Central memory CD4-positive, alpha-beta T cell (primary cell): ENCODE measurements around the gene XKR7.

Source experiments
- DNase-seq: peaks from one replicate; pipeline ENCODE4 v3.0.0; 2022

The XKR7 gene

DNA sequence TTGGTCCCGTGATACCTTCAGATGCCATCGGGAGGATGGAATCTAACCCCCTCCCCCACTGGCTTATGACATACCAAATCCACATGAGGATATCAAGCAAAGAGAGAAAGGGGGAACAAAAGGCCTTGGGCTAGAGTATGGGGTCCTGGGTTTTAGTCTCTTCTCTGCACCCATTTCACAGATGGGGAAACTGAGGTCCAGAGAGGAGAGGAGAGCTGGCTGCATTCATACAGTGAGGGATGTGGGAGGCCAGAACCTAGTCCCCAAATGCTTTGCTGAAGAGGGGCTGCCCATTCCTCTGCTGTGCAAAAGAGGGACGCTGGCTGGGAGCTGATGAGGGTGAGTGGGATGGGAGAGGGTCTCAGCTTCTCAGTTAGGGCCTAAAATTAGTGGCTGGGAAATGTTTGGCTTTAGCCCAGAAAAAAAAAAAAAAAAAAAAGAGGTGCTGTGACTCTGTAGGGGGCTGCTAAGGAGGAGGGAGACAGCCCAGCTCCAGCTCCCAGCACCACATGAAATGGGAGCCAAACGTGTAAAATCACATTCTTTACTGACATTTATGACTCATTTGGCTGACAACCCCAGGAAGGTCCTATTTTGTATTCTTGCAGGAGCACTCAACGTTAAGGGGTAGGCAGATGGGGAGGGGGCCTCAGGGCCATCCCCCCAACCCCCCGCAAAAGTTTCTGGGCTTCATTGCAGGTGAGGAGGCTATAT lies 11.9 kb downstream of the XKR7 start:
- no peak for DNase-seq

DNA sequence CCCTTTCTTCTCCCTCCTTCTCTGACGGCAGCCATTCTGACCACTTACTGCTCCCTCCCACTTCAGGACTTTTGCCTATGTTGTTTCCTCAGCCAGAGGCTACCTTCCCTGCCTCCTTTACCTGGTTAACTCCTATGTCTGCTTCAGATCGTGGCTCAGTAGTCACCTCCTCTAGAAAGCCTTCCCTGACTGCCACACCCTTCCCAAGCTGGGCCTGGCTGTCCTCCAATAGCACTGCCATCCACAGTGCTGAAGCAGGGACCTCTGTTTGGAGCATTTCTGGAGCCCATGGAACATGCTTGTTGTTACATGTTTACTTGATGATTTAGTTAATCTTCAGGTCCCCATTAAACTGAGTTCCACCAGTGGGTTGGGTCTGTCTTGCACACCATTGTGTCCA lies 13.8 kb downstream of the XKR7 start:
- no peak for DNase-seq

DNA sequence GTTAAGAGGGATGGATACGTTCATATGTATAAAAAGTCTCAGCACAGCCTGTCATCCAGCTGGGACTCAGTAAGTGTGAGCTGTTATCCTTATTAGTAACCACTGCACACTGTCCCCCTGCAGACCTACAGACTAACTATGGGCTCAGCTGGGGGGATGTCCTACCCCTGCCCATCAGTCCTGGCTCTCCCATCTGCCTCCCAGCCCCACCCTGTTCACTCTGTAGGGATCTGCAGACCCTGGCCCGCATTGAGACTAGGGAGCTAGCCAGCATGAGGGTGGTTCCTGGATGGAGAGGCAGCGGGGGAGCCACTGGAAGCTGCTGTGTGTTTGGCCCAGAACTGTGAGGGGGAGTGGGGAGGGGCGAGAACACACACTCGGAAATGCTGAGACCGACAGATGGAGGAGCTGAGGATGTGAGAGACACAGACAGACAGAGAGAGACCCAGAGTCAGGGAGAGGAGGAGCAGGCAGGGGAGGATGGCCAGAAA lies 17.1 kb downstream of the XKR7 start:
- no peak for DNase-seq

DNA sequence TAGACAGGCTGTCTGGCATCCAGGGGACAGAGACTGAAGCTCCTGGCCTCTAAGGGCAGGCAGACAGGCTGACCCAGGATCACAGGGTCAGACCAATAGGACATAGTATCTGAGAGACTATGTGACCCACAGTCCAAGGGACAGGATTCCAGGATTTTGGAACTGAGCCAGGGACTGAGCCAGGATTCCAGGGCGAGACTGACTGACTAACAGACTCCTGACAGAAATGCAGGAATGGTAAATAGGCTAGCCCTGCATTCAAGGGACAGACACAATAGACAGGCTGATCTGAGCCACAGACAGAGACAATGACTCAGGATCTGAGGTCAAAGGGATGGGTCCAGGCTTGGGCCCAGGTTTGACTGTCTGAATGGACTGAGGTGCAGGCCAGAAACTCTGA lies 19.8 kb downstream of the XKR7 start:
- DNase-seq: no peak

DNA sequence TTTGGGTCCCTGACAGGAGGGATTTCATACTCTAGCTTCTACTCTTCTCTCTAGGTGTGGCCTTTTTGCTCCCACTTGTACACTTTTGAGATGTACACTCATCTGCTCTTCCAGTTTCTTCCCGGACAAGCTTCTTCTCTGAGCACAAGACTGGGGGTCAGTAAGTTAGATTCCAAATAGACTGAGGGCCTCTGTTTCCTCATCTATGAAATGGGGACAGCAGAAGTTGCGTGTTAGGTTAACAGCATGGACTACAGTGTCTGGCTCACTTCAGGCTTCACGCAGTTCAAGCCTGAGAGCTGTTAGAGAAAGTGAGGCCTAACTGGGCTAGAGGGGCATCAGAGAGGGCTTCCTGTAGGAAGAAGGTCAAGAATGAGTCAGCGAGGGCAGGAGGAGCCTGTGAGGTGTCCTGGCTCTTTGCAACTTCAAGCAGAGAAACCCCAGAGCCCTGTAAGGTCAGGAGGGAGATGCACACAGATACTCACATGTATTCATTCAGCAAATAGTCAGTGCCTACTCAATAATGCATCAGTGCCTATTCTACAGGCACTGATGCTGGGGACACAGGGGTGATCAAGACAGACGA lies 20.6 kb downstream of the XKR7 start:
- no peak for DNase-seq

DNA sequence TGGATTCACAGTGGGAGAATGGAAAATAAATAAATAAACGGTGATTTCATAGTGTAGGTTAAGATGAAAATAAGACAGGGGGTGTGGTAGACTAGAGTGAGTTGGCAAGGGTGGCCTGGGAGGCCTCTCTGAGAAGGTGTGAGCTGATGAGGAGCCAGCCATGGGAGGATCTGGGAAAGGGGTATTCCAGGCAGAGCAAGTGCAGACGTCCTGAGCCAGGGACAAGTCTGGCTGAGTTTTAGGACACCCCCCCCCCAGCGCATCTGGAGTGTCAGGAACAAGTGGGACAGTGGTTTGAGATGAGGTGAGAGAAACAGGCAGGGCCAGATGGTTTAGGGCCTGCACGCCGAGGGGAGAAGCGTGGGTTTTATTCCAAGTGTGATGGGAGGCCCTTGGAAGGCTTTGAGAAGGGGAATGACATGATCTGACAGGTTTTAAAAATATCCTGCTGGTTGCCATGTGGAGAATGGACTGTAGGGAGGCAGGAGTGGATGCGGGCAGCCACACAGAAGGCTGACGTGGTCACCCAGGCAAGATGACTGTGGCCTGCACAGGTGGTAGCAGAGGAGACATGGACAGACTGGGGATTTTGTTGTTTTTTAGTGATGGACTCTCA lies 21.2 kb downstream of the XKR7 start:
- no peak for DNase-seq

DNA sequence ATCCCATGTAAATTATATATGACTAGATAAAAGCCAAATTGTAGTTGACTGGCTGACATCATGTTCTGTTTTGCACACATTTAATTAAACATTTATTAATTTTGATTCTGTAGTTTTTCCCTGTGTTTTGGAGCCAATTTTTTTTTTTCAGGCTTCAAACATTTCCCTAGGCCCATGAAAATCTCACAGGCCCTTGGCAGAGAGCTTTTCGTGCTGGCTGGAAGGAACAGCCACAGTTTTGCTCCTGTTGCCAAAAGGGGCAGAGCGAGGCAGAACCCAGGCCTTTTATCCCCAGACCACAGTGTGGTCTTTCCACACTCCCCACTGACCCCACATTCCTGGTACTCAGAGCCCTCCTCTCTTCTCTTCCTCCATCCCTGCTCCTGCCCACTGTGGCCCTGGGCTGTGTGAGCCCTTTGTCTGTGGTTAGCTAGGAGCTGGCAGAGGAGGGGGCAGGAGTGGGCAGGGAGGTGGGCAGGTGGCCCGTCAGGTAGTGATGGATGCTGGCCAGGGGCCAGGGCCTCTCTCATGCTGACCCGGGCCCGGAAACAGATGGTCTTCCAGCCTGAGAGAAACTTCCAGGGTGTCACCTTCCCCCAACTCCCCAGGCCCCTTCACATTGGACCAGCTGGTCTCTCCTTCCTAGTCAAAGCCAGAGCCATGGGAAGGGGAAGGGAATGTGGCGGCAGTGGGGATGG lies 22.8 kb downstream of the XKR7 start:
- no peak for DNase-seq

DNA sequence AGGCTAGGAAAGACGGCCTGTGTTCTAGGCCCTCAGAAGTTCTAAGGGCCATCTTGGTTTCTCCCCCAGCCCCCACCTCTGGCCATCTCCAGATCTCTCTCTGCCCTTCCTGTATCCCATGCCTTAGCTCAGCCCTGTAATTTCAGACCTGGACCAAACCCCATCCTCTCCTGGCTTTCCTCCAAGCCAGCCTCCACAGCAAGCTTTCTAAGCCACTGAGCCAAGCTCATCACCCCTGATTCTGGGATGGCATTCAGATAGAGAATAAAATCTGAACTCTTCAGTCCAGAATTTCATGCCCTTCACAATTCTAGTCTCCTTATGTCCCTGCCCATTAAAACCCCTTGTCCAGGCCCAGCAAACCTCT lies 23.4 kb downstream of the XKR7 start:
- no peak for DNase-seq

DNA sequence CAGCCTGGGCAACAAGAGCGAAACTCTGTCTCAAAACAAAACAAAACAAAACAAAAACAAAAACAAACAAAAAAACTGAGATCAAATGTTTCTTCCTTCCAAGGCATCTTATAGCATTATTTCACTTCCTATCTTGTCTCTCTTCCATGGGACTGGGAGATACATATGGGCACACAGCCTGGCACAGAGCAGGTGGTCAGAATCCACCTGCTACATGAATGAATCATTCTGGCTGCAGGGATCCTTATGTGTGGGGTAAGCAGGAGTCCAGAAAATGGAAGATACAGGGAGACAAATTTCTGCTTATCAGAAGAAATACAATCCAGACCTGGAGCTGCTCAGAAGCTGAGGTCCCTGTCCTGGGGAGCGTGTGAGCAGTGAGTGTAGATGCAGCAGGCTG lies 24.1 kb downstream of the XKR7 start:
- DNase-seq: no peak

DNA sequence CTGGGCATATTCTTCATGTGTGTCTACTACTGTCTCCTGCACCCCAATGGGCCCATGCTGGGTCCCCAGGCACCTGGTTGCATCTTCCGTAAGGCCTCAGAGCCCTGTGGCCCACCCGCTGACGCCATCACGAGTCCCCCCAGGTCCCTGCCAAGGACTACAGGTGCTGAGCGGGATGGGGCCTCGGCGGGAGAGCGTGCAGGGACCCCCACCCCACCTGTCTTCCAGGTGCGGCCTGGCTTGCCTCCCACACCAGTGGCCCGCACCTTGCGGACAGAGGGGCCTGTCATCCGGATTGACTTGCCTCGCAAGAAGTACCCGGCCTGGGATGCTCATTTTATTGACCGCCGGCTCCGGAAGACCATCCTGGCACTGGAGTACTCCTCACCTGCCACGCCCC lies 29.0 kb downstream of the XKR7 start:
- no peak for DNase-seq

DNA sequence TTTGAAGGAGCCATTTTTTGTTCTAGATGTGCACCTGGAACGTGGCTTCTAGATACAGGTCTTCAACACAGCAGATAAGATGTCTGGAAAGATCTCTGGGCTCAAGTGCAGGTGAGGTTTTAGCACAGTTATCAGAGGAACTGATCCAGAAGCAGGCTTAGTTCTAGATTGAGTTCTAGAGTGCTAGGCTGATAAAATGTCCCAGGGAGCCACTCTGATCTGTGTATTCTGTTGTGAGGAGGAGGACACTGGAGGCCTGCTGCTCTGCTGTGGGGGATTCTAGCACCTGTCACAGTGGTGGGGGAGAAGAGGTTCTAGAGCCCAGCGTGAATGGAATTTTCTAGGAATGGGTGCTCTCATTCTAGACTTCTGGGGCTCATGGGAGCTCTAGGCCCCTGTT lies 30.3 kb downstream of the XKR7 start:
- no peak for DNase-seq

DNA sequence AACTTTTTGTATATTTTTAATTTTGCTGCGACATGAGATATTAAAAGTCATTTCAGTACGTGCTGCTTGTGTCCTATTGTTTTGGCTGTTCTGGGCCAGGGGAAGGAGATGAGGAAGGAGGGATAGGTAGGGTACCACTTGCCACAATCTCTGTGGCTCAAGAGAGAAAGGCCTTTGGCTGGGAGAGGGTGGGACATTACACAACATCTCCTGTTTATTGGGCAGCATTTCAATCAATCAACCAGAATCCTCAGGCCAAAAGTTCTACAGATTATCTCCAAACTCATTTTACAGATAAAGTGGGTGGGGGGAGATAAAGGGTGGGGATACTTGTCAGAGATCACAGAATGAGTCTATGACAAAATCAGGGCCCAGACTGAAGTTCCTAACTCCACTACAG lies 35.4 kb downstream of the XKR7 start:
- no peak for DNase-seq

DNA sequence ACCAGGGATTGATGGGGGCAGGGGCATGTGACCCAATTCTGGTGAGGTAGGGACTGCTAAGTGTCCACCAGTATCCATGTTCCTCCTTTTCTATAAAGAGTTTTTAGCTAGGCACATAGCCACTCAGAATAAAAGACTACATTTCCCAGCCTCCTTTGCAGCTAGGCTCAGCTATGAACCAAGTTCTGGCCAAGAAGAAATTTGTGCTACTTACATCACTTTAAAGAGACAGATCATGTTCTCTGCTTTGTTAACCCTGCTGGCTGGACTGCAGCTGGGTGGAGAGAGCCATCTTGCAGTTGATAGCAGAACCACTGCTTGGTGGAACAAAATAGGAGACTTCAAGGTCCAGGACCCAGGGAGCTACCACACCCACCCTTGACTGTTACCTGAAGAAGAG lies 37.0 kb downstream of the XKR7 start:
- DNase-seq: no peak

DNA sequence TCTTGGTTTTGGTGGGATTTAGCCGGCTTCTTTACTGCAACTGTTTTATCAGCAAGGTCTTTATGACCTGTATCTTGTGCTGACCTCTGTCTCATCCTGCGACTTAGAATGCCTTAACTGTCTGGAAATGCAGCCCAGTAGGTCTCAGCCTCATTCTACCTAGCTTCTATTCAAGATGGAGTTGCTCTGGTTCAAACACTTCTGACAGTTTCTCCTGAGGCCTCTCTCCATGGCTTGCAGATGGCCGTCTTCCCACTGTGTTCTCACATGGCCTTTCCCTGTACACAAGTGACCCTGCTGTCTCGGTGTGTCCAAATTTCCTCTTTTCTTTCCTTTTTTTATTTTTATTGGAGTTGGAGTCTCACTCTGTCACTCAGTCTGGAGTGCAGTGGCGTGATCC lies 38.1 kb downstream of the XKR7 start:
- no peak for DNase-seq

DNA sequence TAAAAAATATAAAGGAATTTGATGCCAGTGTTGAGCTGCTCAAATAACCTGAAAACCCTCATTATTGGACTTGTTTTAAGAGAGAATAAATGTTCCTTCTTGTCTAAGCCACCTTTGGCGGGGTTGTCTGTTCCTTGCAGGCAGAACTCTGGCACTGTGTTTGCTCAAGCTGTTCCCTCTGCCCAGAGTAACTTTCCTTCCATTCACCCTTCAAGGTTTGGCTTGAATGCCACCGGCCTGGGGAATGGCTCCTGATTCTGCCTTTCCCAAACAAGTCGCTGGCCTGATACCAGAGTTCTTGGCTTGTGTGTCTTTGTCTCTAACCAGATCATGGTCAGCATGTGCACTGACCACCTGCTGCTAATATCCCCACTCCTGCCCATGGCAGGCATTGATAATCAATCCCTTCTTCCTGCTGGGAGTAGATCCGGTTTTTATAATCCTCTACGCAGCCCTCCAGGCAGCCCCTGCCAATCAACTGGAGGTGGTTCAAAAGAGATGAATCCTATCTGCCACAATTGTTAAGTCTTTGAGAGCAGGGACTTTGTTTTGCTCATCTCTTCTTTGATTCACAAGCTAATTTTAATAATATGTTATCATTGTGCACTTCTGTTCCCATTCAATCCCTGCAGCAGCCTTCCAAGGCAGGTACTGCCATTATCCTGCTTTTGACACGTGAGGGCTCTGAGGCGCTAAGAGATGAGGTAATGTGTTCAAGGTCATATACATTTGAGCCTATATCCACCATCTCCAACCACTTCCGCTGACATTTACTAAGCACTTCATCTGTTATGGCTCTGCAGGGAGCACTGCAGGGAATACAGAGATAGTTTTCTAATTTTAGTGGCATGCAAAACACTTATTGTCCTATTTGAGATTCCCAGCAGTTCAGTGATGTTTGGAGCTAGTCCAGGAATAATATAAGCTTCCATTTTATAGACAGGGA lies 39.2 kb downstream of the XKR7 start:
- DNase-seq: no peak

DNA sequence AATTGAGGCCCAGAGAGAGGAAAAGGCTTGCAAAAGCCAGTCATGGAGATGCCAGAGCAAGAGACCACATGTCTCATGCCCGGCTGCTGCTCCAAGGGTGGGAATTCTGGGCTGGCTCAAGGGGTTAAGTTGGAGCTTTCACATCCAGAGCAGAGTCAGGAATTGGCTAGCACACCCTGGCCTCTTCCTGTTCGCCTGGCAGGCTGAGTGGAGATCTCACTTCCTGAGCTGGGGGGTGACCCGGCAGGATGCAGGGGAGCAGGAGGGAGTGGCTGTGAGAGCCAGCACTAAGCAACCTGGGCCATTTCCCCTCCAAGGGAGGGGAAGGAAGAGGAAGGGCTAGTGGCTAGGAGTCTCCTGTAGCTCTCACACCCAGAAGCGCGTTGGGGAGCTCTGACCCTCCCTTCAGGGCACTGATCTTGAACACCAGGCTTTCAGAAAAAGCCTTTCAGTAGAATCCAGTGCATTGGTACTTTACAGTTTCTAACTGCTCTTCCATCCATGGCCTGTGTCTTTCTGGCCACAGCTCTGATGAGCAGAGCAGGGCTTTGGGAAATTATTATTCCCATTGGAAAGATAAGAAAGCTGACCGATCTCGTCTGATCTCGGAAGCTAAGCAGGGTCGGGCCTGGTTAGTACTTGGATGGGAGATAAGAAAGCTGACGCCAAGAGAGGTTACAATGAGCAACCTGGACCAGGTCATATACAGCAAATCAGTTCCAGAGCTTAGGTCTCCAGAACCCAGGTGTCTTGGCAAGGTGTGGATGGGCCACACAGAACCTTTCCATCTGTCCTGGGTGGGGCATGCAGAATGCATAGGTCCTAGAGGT lies 40.1 kb downstream of the XKR7 start:
- no peak for DNase-seq

DNA sequence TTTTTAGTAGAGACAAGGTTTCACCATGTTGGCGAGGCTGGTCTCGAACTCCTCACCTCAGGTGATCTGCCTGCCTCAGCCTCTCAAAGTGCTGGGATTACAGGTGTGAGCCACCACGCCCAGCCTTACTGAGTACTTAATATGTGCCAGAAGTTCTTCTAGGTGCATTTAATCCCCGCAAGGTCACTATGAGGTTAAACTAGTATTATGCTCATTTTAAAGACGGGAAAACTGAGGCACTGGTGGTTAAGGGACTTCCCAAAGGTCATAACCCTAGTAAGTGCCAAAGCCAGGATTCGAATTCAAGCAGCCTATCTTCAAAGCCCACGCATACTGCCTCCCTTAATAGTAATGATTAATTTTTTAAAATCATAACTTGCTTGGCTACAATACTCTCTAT lies 41.6 kb downstream of the XKR7 start:
- no peak for DNase-seq

DNA sequence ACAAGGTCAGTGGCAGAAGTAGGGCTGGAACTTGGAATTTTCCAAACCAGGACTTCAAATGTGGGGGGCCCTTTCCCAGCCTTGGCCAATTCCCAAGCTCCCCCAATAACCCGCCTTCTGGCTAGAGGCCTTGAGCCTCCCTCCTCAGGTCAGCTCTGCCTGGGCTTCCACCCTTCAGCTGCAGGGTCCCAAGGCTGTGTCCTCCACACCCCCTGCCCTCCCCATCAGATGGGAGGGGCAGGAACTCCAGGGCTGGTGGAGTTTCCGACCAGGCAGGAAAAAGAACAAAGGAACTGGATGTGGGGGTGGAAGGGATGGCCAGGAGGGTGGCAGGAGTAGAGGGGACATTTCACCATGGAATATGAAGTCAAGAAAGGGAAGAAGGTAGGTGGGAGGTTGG lies 42.1 kb downstream of the XKR7 start, which contains the start of gene CCM2L:
CCM2L (plus strand) TSS at position 338 of the 400 bp plus-strand sequence; CDS start at position 355, 17 bp downstream.
- DNase-seq: no peak

DNA sequence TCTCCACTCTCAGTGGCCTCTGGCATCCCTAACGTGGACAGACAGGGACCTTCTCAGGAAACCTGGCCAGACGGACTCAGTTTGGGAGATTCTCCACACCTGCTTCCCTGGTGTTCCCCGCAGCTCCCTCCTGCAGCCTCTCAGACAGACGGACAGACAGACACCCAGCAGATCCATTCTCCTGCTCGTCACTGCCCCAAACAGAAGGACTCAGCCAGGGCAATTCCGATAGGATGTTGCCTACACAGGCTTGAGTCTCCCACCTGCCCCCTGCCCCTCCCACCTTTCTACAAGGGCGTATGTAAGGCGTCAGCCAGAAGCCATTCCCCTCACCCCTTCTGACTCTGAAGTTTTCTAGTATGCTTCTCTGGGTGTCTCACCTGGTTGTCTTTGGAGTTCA lies 42.7 kb downstream of the XKR7 start:
- no peak for DNase-seq

DNA sequence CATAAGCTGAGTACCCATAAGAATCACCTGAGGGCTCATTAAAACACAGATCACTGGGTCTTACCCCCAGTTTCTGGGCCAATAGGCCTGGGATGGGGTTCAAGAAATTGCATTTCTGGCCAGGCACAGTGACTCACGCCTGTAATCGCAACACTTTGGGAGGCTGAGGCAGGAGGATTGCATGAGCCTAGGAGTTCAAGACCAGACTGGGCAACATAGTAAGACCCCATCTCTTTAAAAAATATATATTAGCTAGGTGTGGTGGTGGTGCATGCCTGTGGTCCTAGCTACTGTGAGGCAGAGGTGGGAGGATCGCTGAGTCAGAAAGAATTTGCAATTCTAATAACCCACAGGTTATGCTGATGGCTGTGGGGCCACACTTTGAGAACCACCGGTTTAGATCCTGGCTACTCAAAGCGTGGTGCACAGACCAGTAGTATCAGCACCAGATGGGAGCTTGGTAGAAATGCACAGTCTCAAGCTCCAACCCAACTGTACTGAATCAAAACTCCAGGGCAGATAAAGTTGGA lies 44.3 kb downstream of the XKR7 start:
- DNase-seq: no peak

DNA sequence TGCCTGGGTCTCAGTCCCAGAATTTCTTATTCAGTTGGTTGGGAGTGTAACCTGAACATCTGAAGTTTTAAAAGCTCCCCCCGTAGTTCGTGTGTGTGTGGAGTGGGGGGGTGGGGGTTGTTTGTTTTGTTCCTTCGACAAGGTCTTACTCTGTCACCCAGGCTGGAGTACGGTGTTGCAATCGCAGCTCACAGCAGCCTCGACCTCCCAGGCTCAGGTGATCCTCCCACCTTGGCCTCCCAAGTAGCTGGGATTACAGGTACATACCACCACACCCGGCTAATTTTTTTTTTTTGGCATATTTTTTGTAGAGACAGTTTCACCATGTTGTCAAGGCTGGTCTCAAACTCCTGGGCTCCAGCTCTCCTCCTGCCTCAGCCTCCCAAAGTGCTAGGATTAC lies 45.4 kb downstream of the XKR7 start:
- no peak for DNase-seq
